GM23338 (cell line): Measurements from ENCODE around the gene PDLIM5. TPM values are rescaled to one million over a fixed set of nuclear protein-coding genes. Genes with fewer than 3 reads are reported as not detected.

Experiments used
- ATAC-seq: fragments of 200-7000 bp; cut with Tn5 transposase; 3 replicates; pipeline ENCODE4 v1.9.1; 2020
- DNase-seq: peaks from one replicate; pipeline ENCODE4 v3.0.0-alpha.2; 2015; ENCODE audit warnings: low spot score
- H2AFZ ChIP-seq: fragments of 200-600 bp; sonication (generic); 2 replicates; pipeline ENCODE4 v1.8.0; 2016; ENCODE audit warnings: antibody characterized with exemption, mild to moderate bottlenecking, moderate library complexity
- H3F3A ChIP-seq: fragments of 200-600 bp; sonication (generic); replicated peaks from 2 replicates; pipeline ENCODE4 v1.8.0; 2017; ENCODE audit warnings: antibody characterized with exemption, mixed run types, low read depth
- H3K27ac ChIP-seq: fragments of 200-600 bp; sonication (generic); 2 replicates; pipeline ENCODE4 v1.6.1; 2016; ENCODE audit warnings: low read depth
- H3K27me3 ChIP-seq: fragments of 200-600 bp; sonication (generic); 2 replicates; pipeline ENCODE4 v1.8.0; 2016; ENCODE audit warnings: mild to moderate bottlenecking, mixed run types, moderate library complexity; ENCODE audit not compliant: insufficient read depth
- H3K36me3 ChIP-seq: fragments of 200-600 bp; sonication (generic); 2 replicates; pipeline ENCODE4 v1.8.0; 2016; ENCODE audit warnings: mild to moderate bottlenecking; ENCODE audit not compliant: insufficient read depth
- H3K4me1 ChIP-seq: fragments of 200-600 bp; sonication (generic); 2 replicates; pipeline ENCODE4 v1.8.0; 2016; ENCODE audit warnings: mild to moderate bottlenecking, moderate library complexity; ENCODE audit not compliant: insufficient read depth
- H3K4me2 ChIP-seq: fragments of 200-600 bp; sonication (generic); 2 replicates; pipeline ENCODE4 v1.7.1; 2017; ENCODE audit warnings: mixed run types
- H3K4me3 ChIP-seq: fragments of 200-600 bp; sonication (generic); 2 replicates; pipeline ENCODE4 v1.6.1; 2016; ENCODE audit warnings: mixed run types
- H3K79me2 ChIP-seq: fragments of 200-600 bp; sonication (generic); replicated peaks from 2 replicates; pipeline ENCODE4 v1.8.0; 2017; ENCODE audit warnings: mild to moderate bottlenecking; ENCODE audit not compliant: insufficient read depth
- H3K9me2 ChIP-seq: fragments of 200-600 bp; sonication (generic); 2 replicates; pipeline ENCODE4 v1.8.0; 2017; ENCODE audit not compliant: insufficient read depth
- H4K20me1 ChIP-seq: fragments of 200-600 bp; sonication (generic); replicated peaks from 2 replicates; pipeline ENCODE4 v1.8.0; 2017; ENCODE audit warnings: mild to moderate bottlenecking; ENCODE audit not compliant: insufficient read depth
- H3K27ac Mint-ChIP-seq: 2 replicates; pipeline ENCODE4 v1.8.0; 2020; ENCODE audit warnings: inconsistent platforms, mild to moderate bottlenecking, moderate library complexity, mixed read lengths
- H3K27me3 Mint-ChIP-seq: 3 replicates; pipeline ENCODE4 v1.8.0; 2022; ENCODE audit warnings: low read depth, mild to moderate bottlenecking, moderate library complexity, mixed read lengths, inconsistent platforms; ENCODE audit not compliant: insufficient read depth, poor library complexity
- H3K36me3 Mint-ChIP-seq: 3 replicates; pipeline ENCODE4 v1.8.0; 2021; ENCODE audit warnings: low read depth, mild to moderate bottlenecking, inconsistent platforms, moderate library complexity, mixed read lengths
- H3K4me1 Mint-ChIP-seq: 3 replicates; pipeline ENCODE4 v1.8.0; 2020; ENCODE audit warnings: mild to moderate bottlenecking, inconsistent platforms, mixed read lengths
- H3K4me3 Mint-ChIP-seq: 3 replicates; pipeline ENCODE4 v1.8.0; 2021; ENCODE audit warnings: moderate library complexity, mild to moderate bottlenecking, inconsistent platforms, mixed read lengths
- H3K9me3 Mint-ChIP-seq: 3 replicates; pipeline ENCODE4 v1.8.0; 2020; ENCODE audit warnings: moderate library complexity, mild to moderate bottlenecking, inconsistent platforms, mixed read lengths
- EZH2phosphoT487 ChIP-seq: fragments of 200-600 bp; sonication (generic); IDR thresholded peaks from one replicate; pipeline ENCODE4 v1.8.1; 2018; ENCODE audit warnings: antibody characterized with exemption; ENCODE audit not compliant: unreplicated experiment
- NANOG ChIP-seq: IDR thresholded peaks from 2 replicates; pipeline ENCODE4 v1.6.1; 2016; ENCODE audit warnings: antibody characterized with exemption, borderline replicate concordance
- polyA plus RNA-seq: library from polyadenylated mRNA; unstranded; fragments of >200 nt; fragmentation: Nextera tagmentation; extraction: Ambion mirVana; gene quantifications from 2 replicates; pipeline ENCODE4 v1.2.1, GENCODE V29; 2016
- total RNA-seq: library from RNA; depleted of rRNA; stranded (reverse); fragments of >200 nt; shearing (Covaris generic); gene quantifications from 2 replicates; pipeline ENCODE4 v1.2.3, GENCODE V29; 2014
- TF ChIP-seq, protein P1 (sequence below): fragments of 250-450 bp; sonication (Bioruptor Pico); IDR thresholded peaks from 2 replicates; pipeline ENCODE4 v1.5.0; 2020; ENCODE audit warnings: mild to moderate bottlenecking, moderate library complexity
- TF ChIP-seq, protein P2 (sequence below): IDR thresholded peaks from one replicate; pipeline ENCODE4 v1.6.1; 2018; ENCODE audit warnings: antibody characterized with exemption; ENCODE audit not compliant: unreplicated experiment

The PDLIM5 gene
- total and polyA plus RNA-seq, 2 experiments from 2014 or later, result 45.2 to 53.0 TPM

DNA sequence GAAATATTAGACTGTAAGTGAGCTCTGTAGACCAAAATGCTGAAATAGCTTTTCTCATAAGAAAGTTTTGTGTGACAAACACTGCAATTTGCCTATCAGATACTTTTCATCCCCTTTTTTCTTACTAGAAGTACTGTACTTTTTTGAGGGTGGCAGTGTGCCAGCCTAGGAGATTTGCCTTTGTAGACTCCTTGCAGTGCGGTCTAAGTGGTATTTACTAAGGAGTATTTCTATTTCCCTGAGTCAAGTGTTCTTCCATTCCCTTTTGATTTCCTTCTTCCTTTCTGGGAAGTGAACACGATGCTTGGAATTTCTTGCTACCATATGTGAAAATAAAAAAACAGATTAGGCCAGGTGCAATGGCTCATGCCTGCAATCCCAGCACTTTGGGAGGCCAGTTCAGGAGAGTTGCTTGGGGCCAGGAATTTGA, 34.6 kb downstream of the PDLIM5 start:
- Mint-ChIP-seq H3K27ac (no peak overlapping the region), H3K9me3 (no peaks in the 10 kb centered on the region), H3K4me3 (no peak overlapping the region), H3K36me3 (no peaks in the 10 kb centered on the region), H3K27me3 (peaks cover 4% of the 10 kb centered on the region), H3K4me1 (peaks cover 2% of the 10 kb centered on the region; the same call in 2 of the 3 replicates)
- no peaks in the 10 kb centered on the region for H3F3A ChIP-seq
- 0 out of 2 replicates have a peak overlapping the region, but pooled peaks have one; percentile 3 for H3K27ac ChIP-seq
- peaks cover 21% of the 10 kb centered on the region for H3K79me2 ChIP-seq
- no peaks in the 10 kb centered on the region for H4K20me1 ChIP-seq
- DNase-seq (no peak), ATAC-seq (no peak)
- peaks cover 3% of the 10 kb centered on the region; the same call in 1 of the 2 replicates for H3K4me1 ChIP-seq
- H3K36me3 ChIP-seq, result no peaks in the 10 kb centered on the region
- no peak overlapping the region for H2AFZ ChIP-seq
- H3K9me2 ChIP-seq, result no peaks in the 10 kb centered on the region
- no peak overlapping the region for H3K4me3 ChIP-seq
- H3K4me2 ChIP-seq, result no peak overlapping the region
- H3K27me3 ChIP-seq, result no peaks in the 10 kb centered on the region
- TF ChIP-seq NANOG, result no peak
- TF ChIP-seq, protein P1, sequence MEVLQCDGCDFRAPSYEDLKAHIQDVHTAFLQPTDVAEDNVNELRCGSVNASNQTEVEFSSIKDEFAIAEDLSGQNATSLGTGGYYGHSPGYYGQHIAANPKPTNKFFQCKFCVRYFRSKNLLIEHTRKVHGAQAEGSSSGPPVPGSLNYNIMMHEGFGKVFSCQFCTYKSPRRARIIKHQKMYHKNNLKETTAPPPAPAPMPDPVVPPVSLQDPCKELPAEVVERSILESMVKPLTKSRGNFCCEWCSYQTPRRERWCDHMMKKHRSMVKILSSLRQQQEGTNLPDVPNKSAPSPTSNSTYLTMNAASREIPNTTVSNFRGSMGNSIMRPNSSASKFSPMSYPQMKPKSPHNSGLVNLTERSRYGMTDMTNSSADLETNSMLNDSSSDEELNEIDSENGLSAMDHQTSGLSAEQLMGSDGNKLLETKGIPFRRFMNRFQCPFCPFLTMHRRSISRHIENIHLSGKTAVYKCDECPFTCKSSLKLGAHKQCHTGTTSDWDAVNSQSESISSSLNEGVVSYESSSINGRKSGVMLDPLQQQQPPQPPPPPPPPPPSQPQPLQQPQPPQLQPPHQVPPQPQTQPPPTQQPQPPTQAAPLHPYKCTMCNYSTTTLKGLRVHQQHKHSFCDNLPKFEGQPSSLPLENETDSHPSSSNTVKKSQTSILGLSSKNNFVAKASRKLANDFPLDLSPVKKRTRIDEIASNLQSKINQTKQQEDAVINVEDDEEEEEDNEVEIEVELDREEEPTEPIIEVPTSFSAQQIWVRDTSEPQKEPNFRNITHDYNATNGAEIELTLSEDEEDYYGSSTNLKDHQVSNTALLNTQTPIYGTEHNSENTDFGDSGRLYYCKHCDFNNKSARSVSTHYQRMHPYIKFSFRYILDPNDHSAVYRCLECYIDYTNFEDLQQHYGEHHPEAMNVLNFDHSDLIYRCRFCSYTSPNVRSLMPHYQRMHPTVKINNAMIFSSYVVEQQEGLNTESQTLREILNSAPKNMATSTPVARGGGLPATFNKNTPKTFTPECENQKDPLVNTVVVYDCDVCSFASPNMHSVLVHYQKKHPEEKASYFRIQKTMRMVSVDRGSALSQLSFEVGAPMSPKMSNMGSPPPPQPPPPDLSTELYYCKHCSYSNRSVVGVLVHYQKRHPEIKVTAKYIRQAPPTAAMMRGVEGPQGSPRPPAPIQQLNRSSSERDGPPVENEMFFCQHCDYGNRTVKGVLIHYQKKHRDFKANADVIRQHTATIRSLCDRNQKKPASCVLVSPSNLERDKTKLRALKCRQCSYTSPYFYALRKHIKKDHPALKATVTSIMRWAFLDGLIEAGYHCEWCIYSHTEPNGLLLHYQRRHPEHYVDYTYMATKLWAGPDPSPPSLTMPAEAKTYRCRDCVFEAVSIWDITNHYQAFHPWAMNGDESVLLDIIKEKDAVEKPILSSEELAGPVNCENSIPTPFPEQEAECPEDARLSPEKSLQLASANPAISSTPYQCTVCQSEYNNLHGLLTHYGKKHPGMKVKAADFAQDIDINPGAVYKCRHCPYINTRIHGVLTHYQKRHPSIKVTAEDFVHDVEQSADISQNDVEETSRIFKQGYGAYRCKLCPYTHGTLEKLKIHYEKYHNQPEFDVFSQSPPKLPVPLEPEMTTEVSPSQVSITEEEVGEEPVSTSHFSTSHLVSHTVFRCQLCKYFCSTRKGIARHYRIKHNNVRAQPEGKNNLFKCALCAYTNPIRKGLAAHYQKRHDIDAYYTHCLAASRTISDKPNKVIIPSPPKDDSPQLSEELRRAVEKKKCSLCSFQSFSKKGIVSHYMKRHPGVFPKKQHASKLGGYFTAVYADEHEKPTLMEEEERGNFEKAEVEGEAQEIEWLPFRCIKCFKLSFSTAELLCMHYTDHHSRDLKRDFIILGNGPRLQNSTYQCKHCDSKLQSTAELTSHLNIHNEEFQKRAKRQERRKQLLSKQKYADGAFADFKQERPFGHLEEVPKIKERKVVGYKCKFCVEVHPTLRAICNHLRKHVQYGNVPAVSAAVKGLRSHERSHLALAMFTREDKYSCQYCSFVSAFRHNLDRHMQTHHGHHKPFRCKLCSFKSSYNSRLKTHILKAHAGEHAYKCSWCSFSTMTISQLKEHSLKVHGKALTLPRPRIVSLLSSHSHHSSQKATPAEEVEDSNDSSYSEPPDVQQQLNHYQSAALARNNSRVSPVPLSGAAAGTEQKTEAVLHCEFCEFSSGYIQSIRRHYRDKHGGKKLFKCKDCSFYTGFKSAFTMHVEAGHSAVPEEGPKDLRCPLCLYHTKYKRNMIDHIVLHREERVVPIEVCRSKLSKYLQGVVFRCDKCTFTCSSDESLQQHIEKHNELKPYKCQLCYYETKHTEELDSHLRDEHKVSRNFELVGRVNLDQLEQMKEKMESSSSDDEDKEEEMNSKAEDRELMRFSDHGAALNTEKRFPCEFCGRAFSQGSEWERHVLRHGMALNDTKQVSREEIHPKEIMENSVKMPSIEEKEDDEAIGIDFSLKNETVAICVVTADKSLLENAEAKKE (CRISPR knock-in tag), result no peak
- TF ChIP-seq EZH2phosphoT487, result no peak
- TF ChIP-seq, protein P2, sequence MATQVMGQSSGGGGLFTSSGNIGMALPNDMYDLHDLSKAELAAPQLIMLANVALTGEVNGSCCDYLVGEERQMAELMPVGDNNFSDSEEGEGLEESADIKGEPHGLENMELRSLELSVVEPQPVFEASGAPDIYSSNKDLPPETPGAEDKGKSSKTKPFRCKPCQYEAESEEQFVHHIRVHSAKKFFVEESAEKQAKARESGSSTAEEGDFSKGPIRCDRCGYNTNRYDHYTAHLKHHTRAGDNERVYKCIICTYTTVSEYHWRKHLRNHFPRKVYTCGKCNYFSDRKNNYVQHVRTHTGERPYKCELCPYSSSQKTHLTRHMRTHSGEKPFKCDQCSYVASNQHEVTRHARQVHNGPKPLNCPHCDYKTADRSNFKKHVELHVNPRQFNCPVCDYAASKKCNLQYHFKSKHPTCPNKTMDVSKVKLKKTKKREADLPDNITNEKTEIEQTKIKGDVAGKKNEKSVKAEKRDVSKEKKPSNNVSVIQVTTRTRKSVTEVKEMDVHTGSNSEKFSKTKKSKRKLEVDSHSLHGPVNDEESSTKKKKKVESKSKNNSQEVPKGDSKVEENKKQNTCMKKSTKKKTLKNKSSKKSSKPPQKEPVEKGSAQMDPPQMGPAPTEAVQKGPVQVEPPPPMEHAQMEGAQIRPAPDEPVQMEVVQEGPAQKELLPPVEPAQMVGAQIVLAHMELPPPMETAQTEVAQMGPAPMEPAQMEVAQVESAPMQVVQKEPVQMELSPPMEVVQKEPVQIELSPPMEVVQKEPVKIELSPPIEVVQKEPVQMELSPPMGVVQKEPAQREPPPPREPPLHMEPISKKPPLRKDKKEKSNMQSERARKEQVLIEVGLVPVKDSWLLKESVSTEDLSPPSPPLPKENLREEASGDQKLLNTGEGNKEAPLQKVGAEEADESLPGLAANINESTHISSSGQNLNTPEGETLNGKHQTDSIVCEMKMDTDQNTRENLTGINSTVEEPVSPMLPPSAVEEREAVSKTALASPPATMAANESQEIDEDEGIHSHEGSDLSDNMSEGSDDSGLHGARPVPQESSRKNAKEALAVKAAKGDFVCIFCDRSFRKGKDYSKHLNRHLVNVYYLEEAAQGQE, result no peak
